ENCODE results near the gene NADSYN1.

DNA sequence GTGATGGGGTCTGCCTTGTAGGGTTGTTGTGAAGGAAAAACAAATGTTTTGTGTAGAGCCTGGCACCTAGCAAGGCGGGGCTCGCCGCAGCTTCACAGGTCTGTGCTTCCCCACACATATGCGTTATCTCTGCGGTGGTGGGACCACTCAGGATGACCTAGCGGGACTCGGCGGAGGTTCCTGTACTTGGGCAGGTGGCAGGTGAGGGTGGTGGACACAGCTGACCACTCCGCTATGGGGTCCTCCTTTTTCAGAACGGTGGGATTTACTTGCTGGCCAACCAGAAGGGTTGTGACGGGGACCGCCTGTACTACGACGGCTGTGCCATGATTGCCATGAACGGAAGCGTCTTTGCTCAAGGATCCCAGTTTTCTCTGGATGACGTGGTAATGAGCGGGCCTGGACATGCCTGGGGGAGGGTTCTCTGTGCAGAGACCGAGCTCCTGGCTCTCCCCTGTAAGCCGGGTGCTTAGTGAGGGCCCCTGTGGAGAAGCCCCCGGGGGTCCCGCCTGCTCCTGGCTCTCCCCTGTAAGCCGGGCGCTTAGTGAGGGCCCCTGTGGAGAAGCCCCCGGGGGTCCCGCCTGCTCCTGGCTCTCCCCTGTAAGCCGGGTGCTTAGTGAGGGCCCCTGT lies 21.3 kb downstream of the NADSYN1 start:
- TF ChIP-seq, protein P1, sequence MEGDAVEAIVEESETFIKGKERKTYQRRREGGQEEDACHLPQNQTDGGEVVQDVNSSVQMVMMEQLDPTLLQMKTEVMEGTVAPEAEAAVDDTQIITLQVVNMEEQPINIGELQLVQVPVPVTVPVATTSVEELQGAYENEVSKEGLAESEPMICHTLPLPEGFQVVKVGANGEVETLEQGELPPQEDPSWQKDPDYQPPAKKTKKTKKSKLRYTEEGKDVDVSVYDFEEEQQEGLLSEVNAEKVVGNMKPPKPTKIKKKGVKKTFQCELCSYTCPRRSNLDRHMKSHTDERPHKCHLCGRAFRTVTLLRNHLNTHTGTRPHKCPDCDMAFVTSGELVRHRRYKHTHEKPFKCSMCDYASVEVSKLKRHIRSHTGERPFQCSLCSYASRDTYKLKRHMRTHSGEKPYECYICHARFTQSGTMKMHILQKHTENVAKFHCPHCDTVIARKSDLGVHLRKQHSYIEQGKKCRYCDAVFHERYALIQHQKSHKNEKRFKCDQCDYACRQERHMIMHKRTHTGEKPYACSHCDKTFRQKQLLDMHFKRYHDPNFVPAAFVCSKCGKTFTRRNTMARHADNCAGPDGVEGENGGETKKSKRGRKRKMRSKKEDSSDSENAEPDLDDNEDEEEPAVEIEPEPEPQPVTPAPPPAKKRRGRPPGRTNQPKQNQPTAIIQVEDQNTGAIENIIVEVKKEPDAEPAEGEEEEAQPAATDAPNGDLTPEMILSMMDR (IDR thresholded peaks at IDR 0.05; ENCODE audit: insufficient read depth, low read depth, low read length), result no peak
- no peak for TF ChIP-seq EZH2 (IDR thresholded peaks at IDR 0.05; ENCODE audit: insufficient read depth, low read length)

Data from astrocyte (in vitro differentiated cells and primary cell).